SK-N-SH (cell line): ENCODE measurements around the gene TMEM131L. TPM values are rescaled to one million over a fixed set of nuclear protein-coding genes. Genes with fewer than 3 reads are reported as not detected.

ENCODE experiments used
- CTCF ChIA-PET: fragments of 300-600, 350-600 bp; formaldehyde crosslinking; extraction: SDS; loops from one replicate; lab custom pipeline; 2021; lab: Yijun Ruan, JAX
- POLR2A ChIA-PET: fragments of 350-600 bp; sonication (Branson Sonifier 250); formaldehyde crosslinking; extraction: SDS; loops from one replicate; lab custom pipeline; 2020; ENCODE audit warnings: antibody characterized with exemption, inconsistent platforms; lab: Yijun Ruan, JAX
- DNase-seq: peaks from one replicate; pipeline ENCODE4 v3.0.0; 2012
- H2AFZ ChIP-seq: fragments of 200-600 bp; sonication (generic); 2 replicates; pipeline ENCODE4 v1.8.1; 2016; ENCODE audit warnings: antibody characterized with exemption, mild to moderate bottlenecking, low read depth
- H3F3A ChIP-seq: fragments of 200-600 bp; sonication (generic); replicated peaks from 2 replicates; pipeline ENCODE3; 2016; ENCODE audit warnings: antibody characterized with exemption, mild to moderate bottlenecking; ENCODE audit not compliant: insufficient read depth
- H3K27ac ChIP-seq, 2 experiments: fragments of 200-500 bp in 1 of 2; fragments of 200-600 bp in 1 of 2; sonication (Bioruptor generic) in 1 of 2; sonication (generic), shearing (Covaris generic) in 1 of 2; 2 replicates each; pipeline versions ENCODE4 v1.5.1 to v1.6.1; 2014 to 2016; ENCODE audit warnings: low read depth in 2 of 2, inconsistent platforms in 1 of 2, low read length in 1 of 2, mild to moderate bottlenecking in 1 of 2, mixed read lengths in 1 of 2
- H3K27me3 ChIP-seq: fragments of 200-600 bp; sonication (generic), shearing (Covaris generic); 2 replicates; pipeline ENCODE4 v1.6.1; 2016; ENCODE audit warnings: mixed run types; ENCODE audit not compliant: insufficient read depth
- H3K36me3 ChIP-seq, 2 experiments: fragments of 200-500 bp in 1 of 2; fragments of 200-600 bp in 1 of 2; sonication (Bioruptor generic) in 1 of 2; sonication (generic) in 1 of 2; replicated peaks in 1 of 2; 2 replicates each; pipeline versions ENCODE3 to v1.5.1; 2014 to 2016; ENCODE audit warnings: low read length in 1 of 2, mild to moderate bottlenecking in 1 of 2; ENCODE audit not compliant: insufficient read depth in 2 of 2, control insufficient read depth in 1 of 2
- H3K4me1 ChIP-seq, 2 experiments: fragments of 200-500 bp in 1 of 2; fragments of 200-600 bp in 1 of 2; sonication (Bioruptor generic) in 1 of 2; sonication (generic), shearing (Covaris generic) in 1 of 2; 2 replicates each; pipeline versions ENCODE4 v1.5.1 to v1.6.1; 2014 to 2016; ENCODE audit warnings: low read depth in 1 of 2, low read length in 1 of 2, mixed run types in 1 of 2; ENCODE audit not compliant: insufficient read depth in 2 of 2, control insufficient read depth in 1 of 2
- H3K4me2 ChIP-seq: fragments of 200-600 bp; sonication (generic), shearing (Covaris generic); 2 replicates; pipeline ENCODE4 v1.6.1; 2017; ENCODE audit warnings: mixed run types
- H3K4me3 ChIP-seq, 2 experiments: fragments of 200-500 bp in 1 of 2; fragments of 200-600 bp in 1 of 2; sonication (Bioruptor generic) in 1 of 2; sonication (generic), shearing (Covaris generic) in 1 of 2; 2 replicates each; pipeline versions ENCODE4 v1.5.1 to v1.8.1; 2014 to 2016; ENCODE audit warnings: low read depth in 2 of 2, inconsistent platforms in 1 of 2, low read length in 1 of 2, mild to moderate bottlenecking in 1 of 2, mixed read lengths in 1 of 2, moderate library complexity in 1 of 2
- H3K79me2 ChIP-seq: fragments of 200-600 bp; sonication (generic); 2 replicates; pipeline ENCODE4 v1.8.1; 2017; ENCODE audit warnings: mild to moderate bottlenecking; ENCODE audit not compliant: insufficient read depth
- H3K9ac ChIP-seq: fragments of 200-600 bp; sonication (generic); 2 replicates; pipeline ENCODE4 v1.6.1; 2017; ENCODE audit warnings: mixed run types
- H3K9me2 ChIP-seq: fragments of 200-600 bp; sonication (generic); 2 replicates; pipeline ENCODE4 v1.6.1; 2017; ENCODE audit warnings: mixed run types
- H3K9me3 ChIP-seq: fragments of 200-600 bp; sonication (generic); 2 replicates; pipeline ENCODE4 v1.6.1; 2017; ENCODE audit warnings: mixed run types, mild to moderate bottlenecking, moderate library complexity
- H4K20me1 ChIP-seq: fragments of 200-600 bp; sonication (generic); 2 replicates; pipeline ENCODE4 v1.6.1; 2017; ENCODE audit warnings: mild to moderate bottlenecking, mixed run types; ENCODE audit not compliant: insufficient read depth
- EP300 ChIP-seq, 2 experiments: IDR thresholded peaks; 2 replicates each; pipeline versions ENCODE4 v1.4.0 to v1.6.1; 2012; ENCODE audit warnings: borderline replicate concordance in 1 of 2, low read depth in 1 of 2, low read length in 1 of 2
- FOXM1 ChIP-seq: IDR thresholded peaks from 2 replicates; pipeline ENCODE4 v1.4.0; 2012; ENCODE audit warnings: low read depth, mild to moderate bottlenecking
- GATA2 ChIP-seq: sonication (generic); formaldehyde crosslinking; IDR thresholded peaks from 2 replicates; pipeline ENCODE4 v1.5.0; 2020; ENCODE audit warnings: mild to moderate bottlenecking, missing genetic modification reagents
- JUND ChIP-seq: IDR thresholded peaks from 2 replicates; pipeline ENCODE4 v1.4.0; 2012
- SIN3A ChIP-seq: IDR thresholded peaks from 2 replicates; pipeline ENCODE4 v1.6.1; 2012; ENCODE audit warnings: low read depth, mild to moderate bottlenecking, low read length, moderate library complexity, borderline replicate concordance
- TCF12 ChIP-seq: IDR thresholded peaks from 2 replicates; pipeline ENCODE4 v1.4.0; 2012
- WGBS: methylation state at CpG from one replicate; pipeline ENCODE4 v1.1.6; 2017; ENCODE audit warnings: low lambda C conversion rate; 5-methylcytosine and 5-hydroxymethylcytosine counted together
- polyA plus RNA-seq, 3 experiments: library from polyadenylated mRNA; depleted of rRNA; stranded (reverse); fragments of >200 nt; gene quantifications; 2 replicates each; pipeline ENCODE4 v1.2.3, GENCODE V29; 2012
- TF ChIP-seq, protein P1 (sequence below): fragments of 150-350 bp; IDR thresholded peaks from 2 replicates; pipeline ENCODE4 v1.6.1; 2017; ENCODE audit warnings: antibody characterized with exemption, low read length, low read depth, borderline replicate concordance
- TF ChIP-seq, protein P2 (sequence below): IDR thresholded peaks from 2 replicates; pipeline ENCODE4 v1.6.1; 2012; ENCODE audit warnings: mild to moderate bottlenecking, low read depth, low read length, moderate library complexity
- TF ChIP-seq, protein P3 (sequence below): IDR thresholded peaks from 2 replicates; pipeline ENCODE4 v1.4.0; 2012; ENCODE audit warnings: low read depth, borderline replicate concordance

Gene TMEM131L
- polyA plus RNA-seq, 1 of the 3 experiments (the other 2 are of a cell fraction), result 6.2 TPM

DNA sequence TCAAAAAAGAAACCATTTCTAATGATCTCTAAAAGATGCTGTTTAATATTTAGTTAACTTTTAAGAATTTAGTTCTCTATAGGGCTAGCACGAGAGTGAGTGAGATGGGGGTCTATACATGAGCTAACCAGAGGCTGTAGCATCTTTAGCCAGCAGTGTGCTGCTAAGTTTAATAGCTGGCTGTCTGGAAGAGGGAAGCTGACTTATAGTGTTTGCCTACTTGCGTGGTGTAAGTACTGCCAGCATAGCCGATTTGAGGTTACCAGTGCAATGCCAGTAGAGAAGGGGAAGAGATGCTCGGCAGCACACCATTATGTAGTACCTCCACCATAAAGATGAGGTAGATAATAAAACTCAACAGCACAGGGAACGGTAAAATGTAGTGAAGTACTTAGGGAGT lies 47.1 kb upstream of the TMEM131L start:
- Histone ChIP-seq H3K4me2 (no peak overlapping the region), H2AFZ (peak overlapping the region; percentile 44; the same call in 1 of the 2 replicates), H3K36me3 (no peaks in the 10 kb centered on the region), H3K4me1 (no peaks in the 10 kb centered on the region), H3K27ac (peak overlapping the region in 1 of 2 experiments; percentile 28; a peak in 1 of 4 replicates), H3F3A (peaks cover 2% of the 10 kb centered on the region), H3K9ac (no peak overlapping the region), H4K20me1 (no peaks in the 10 kb centered on the region), H3K27me3 (no peaks in the 10 kb centered on the region), H3K9me2 (no peaks in the 10 kb centered on the region), H3K9me3 (no peaks in the 10 kb centered on the region), H3K4me3 (no peak overlapping the region), H3K79me2 (no peaks in the 10 kb centered on the region)
- ChIA-PET POLR2A (no interaction called here), CTCF (interaction anchor here (1.9 kb wide), 1 partner anchor 276 kb away, joined by 3 read pairs; no protein-coding TSS in a partner anchor)
- TF ChIP-seq, protein P1, sequence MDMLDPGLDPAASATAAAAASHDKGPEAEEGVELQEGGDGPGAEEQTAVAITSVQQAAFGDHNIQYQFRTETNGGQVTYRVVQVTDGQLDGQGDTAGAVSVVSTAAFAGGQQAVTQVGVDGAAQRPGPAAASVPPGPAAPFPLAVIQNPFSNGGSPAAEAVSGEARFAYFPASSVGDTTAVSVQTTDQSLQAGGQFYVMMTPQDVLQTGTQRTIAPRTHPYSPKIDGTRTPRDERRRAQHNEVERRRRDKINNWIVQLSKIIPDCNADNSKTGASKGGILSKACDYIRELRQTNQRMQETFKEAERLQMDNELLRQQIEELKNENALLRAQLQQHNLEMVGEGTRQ, result no peak
- no peak for TF ChIP-seq GATA2
- 91% methylated on average over 5 of the region's 5 CpGs for WGBS
- no peak for DNase-seq

DNA sequence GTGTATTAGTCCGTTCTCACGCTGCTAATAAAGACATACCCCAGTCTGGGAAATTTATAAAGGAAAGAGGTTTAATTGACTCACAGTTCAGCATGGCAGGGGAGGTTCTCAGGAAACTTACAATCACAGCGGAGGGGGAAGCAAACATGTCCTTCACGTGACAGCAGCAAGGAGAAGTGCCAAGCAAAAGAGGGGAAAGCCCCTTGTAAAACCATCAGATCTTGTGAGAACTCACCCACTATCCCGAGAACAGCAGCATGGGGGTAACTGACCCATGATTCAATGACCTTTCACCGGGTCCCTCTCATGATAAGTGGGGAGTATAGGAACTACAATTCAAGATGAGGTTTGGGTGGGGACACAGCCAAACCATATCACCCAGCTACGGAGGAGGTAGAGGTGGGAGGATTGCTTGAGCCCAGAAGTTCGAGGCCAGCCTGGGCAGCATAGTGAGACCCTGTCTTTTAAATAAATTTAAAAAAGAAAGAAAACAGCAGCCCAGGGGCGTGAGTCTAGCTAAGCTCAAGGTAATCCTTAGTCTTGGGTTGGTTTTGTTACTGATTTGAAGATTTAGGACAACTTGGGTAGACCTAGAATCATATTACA lies 46.4 kb upstream of the TMEM131L start:
- Histone ChIP-seq H3K79me2 (no peaks in the 10 kb centered on the region), H2AFZ (no peak overlapping the region), H3K9ac (no peak overlapping the region), H3K9me3 (no peaks in the 10 kb centered on the region), H3K27ac (no peak overlapping the region), H3F3A (peaks cover 2% of the 10 kb centered on the region), H3K36me3 (no peaks in the 10 kb centered on the region), H3K4me3 (no peak overlapping the region; a peak in 1 of 4 replicates), H3K4me1 (no peaks in the 10 kb centered on the region), H3K27me3 (no peaks in the 10 kb centered on the region), H4K20me1 (no peaks in the 10 kb centered on the region), H3K4me2 (no peak overlapping the region), H3K9me2 (no peaks in the 10 kb centered on the region)
- ChIA-PET POLR2A (no interaction called here), CTCF (interaction anchor here (1.9 kb wide), 1 partner anchor 277 kb away, joined by 3 read pairs; no protein-coding TSS in a partner anchor)
- 93% methylated on average over 9 of the region's 9 CpGs for WGBS
- TF ChIP-seq SIN3A (no peak), EP300 (IDR thresholded peaks at IDR 0.05; ENCODE audit: borderline replicate concordance in 1 of 2, low read depth in 1 of 2, low read length in 1 of 2) (no peak), FOXM1 (no peak), TCF12 (no peak), JUND (no peak)
- TF ChIP-seq, protein P2, sequence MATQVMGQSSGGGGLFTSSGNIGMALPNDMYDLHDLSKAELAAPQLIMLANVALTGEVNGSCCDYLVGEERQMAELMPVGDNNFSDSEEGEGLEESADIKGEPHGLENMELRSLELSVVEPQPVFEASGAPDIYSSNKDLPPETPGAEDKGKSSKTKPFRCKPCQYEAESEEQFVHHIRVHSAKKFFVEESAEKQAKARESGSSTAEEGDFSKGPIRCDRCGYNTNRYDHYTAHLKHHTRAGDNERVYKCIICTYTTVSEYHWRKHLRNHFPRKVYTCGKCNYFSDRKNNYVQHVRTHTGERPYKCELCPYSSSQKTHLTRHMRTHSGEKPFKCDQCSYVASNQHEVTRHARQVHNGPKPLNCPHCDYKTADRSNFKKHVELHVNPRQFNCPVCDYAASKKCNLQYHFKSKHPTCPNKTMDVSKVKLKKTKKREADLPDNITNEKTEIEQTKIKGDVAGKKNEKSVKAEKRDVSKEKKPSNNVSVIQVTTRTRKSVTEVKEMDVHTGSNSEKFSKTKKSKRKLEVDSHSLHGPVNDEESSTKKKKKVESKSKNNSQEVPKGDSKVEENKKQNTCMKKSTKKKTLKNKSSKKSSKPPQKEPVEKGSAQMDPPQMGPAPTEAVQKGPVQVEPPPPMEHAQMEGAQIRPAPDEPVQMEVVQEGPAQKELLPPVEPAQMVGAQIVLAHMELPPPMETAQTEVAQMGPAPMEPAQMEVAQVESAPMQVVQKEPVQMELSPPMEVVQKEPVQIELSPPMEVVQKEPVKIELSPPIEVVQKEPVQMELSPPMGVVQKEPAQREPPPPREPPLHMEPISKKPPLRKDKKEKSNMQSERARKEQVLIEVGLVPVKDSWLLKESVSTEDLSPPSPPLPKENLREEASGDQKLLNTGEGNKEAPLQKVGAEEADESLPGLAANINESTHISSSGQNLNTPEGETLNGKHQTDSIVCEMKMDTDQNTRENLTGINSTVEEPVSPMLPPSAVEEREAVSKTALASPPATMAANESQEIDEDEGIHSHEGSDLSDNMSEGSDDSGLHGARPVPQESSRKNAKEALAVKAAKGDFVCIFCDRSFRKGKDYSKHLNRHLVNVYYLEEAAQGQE, result no peak
- TF ChIP-seq, protein P3, sequence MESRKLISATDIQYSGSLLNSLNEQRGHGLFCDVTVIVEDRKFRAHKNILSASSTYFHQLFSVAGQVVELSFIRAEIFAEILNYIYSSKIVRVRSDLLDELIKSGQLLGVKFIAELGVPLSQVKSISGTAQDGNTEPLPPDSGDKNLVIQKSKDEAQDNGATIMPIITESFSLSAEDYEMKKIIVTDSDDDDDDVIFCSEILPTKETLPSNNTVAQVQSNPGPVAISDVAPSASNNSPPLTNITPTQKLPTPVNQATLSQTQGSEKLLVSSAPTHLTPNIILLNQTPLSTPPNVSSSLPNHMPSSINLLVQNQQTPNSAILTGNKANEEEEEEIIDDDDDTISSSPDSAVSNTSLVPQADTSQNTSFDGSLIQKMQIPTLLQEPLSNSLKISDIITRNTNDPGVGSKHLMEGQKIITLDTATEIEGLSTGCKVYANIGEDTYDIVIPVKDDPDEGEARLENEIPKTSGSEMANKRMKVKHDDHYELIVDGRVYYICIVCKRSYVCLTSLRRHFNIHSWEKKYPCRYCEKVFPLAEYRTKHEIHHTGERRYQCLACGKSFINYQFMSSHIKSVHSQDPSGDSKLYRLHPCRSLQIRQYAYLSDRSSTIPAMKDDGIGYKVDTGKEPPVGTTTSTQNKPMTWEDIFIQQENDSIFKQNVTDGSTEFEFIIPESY, result no peak
- no peak for DNase-seq
